ENCODE results near the gene HSPB7.

Gene HSPB7

GRCh38 chr1:16018308-16018707 is 465 bp upstream of the HSPB7 start:
- no peaks in the 10 kb centered on the region for H3K36me3 ChIP-seq (ENCODE audit: insufficient read depth, low read length)
- no peak overlapping the region for H2AFZ ChIP-seq (ENCODE audit: low read length)
- no peaks in the 10 kb centered on the region for H3K79me2 ChIP-seq (ENCODE audit: insufficient read depth, low read length)
- no peak overlapping the region for H3K4me2 ChIP-seq (ENCODE audit: low read length)
- no peaks in the 10 kb centered on the region for H3K9me2 ChIP-seq (ENCODE audit: low read depth, low read length)
- no peaks in the 10 kb centered on the region for H3K9me3 ChIP-seq (ENCODE audit: low read length)
- H3K9ac ChIP-seq (ENCODE audit: low read length) = no peak overlapping the region
- H3K4me1 ChIP-seq (ENCODE audit: insufficient read depth, low read length, severe bottlenecking) = peaks cover 14% of the 10 kb centered on the region
- H3K4me3 ChIP-seq (ENCODE audit: low read depth, low read length, poor library complexity, severe bottlenecking) = no peak overlapping the region
- TF ChIP-seq EZH2 (IDR thresholded peaks at IDR 0.05; ENCODE audit: borderline replicate concordance, low read length) = no peak
- no peak for TF ChIP-seq CTCF (IDR thresholded peaks at IDR 0.05; ENCODE audit: low read length)
- peaks cover 8% of the 10 kb centered on the region; the same call in 1 of the 2 replicates for H3K27me3 ChIP-seq (ENCODE audit: insufficient read depth, low read length)
- H3F3A ChIP-seq (ENCODE audit: insufficient read depth, low read length) = no peaks in the 10 kb centered on the region
- no peak overlapping the region for H3K27ac ChIP-seq (ENCODE audit: low read depth, low read length, poor library complexity, severe bottlenecking)
- H4K20me1 ChIP-seq (ENCODE audit: insufficient read depth, low read length) = no peaks in the 10 kb centered on the region

GRCh38 chr1:16017076-16017460 is 775 bp downstream of the HSPB7 start:
- no peak overlapping the region for H3K9ac ChIP-seq (ENCODE audit: low read length)
- no peaks in the 10 kb centered on the region for H3K9me3 ChIP-seq (ENCODE audit: low read length)
- no peaks in the 10 kb centered on the region for H3K79me2 ChIP-seq (ENCODE audit: insufficient read depth, low read length)
- no peaks in the 10 kb centered on the region for H3K36me3 ChIP-seq (ENCODE audit: insufficient read depth, low read length)
- H3K27me3 ChIP-seq (ENCODE audit: insufficient read depth, low read length) = peaks cover 8% of the 10 kb centered on the region; the same call in 1 of the 2 replicates
- TF ChIP-seq CTCF (IDR thresholded peaks at IDR 0.05; ENCODE audit: low read length) (no peak), EZH2 (IDR thresholded peaks at IDR 0.05; ENCODE audit: borderline replicate concordance, low read length) (no peak)
- H3K9me2 ChIP-seq (ENCODE audit: low read depth, low read length) = no peaks in the 10 kb centered on the region
- peaks cover 24% of the 10 kb centered on the region for H3K4me1 ChIP-seq (ENCODE audit: insufficient read depth, low read length, severe bottlenecking)
- H3F3A ChIP-seq (ENCODE audit: insufficient read depth, low read length) = no peaks in the 10 kb centered on the region
- H3K4me3 ChIP-seq (ENCODE audit: low read depth, low read length, poor library complexity, severe bottlenecking) = no peak overlapping the region
- H3K27ac ChIP-seq (ENCODE audit: low read depth, low read length, poor library complexity, severe bottlenecking) = no peak overlapping the region
- H4K20me1 ChIP-seq (ENCODE audit: insufficient read depth, low read length) = no peaks in the 10 kb centered on the region
- no peak overlapping the region for H3K4me2 ChIP-seq (ENCODE audit: low read length)
- no peak overlapping the region for H2AFZ ChIP-seq (ENCODE audit: low read length)

- peaks cover 8% of the 10 kb centered on the region; the same call in 1 of the 2 replicates for H3K27me3 ChIP-seq (ENCODE audit: insufficient read depth, low read length)
Measured at GRCh38 chr1:16015960-16016901, 1.6 kb downstream of the HSPB7 start.

More at GRCh38 chr1:16015960-16016901, 1.6 kb downstream of the HSPB7 start:
- TF ChIP-seq EZH2 (IDR thresholded peaks at IDR 0.05; ENCODE audit: borderline replicate concordance, low read length) (no peak), CTCF (IDR thresholded peaks at IDR 0.05; ENCODE audit: low read length) (no peak)
- Histone ChIP-seq H2AFZ (ENCODE audit: low read length) (no peak overlapping the region), H4K20me1 (ENCODE audit: insufficient read depth, low read length) (no peaks in the 10 kb centered on the region), H3K4me3 (ENCODE audit: low read depth, low read length, poor library complexity, severe bottlenecking) (no peak overlapping the region), H3K36me3 (ENCODE audit: insufficient read depth, low read length) (no peaks in the 10 kb centered on the region), H3K9ac (ENCODE audit: low read length) (no peak overlapping the region), H3F3A (ENCODE audit: insufficient read depth, low read length) (no peaks in the 10 kb centered on the region), H3K79me2 (ENCODE audit: insufficient read depth, low read length) (no peaks in the 10 kb centered on the region), H3K4me1 (ENCODE audit: insufficient read depth, low read length, severe bottlenecking) (peaks cover 24% of the 10 kb centered on the region), H3K9me2 (ENCODE audit: low read depth, low read length) (no peaks in the 10 kb centered on the region), H3K4me2 (ENCODE audit: low read length) (no peak overlapping the region), H3K9me3 (ENCODE audit: low read length) (no peaks in the 10 kb centered on the region), H3K27ac (ENCODE audit: low read depth, low read length, poor library complexity, severe bottlenecking) (no peak overlapping the region)

All from OCI-LY1 (cell line).